Type B pancreatic cell (in vitro differentiated cells): ENCODE data around the gene LMX1B. TPM values are rescaled to one million over a fixed set of nuclear protein-coding genes. Genes with fewer than 3 reads are reported as not detected.

Experiments used
- DNase-seq: peaks from one replicate; pipeline ENCODE4 v3.0.0; 2021; ENCODE audit warnings: mixed read lengths; ENCODE audit not compliant: unreplicated experiment; ENCODE audit errors: extremely low spot score
- H3K27ac Mint-ChIP-seq: 2 replicates; pipeline ENCODE4 v1.8.0; 2021; ENCODE audit warnings: mild to moderate bottlenecking, mixed read lengths
- H3K27me3 Mint-ChIP-seq: 2 replicates; pipeline ENCODE4 v1.8.0; 2021; ENCODE audit warnings: mixed read lengths
- H3K36me3 Mint-ChIP-seq: 2 replicates; pipeline ENCODE4 v1.8.0; 2021; ENCODE audit warnings: mixed read lengths
- H3K4me1 Mint-ChIP-seq: one replicate; pipeline ENCODE4 v1.8.0; 2021; ENCODE audit warnings: mixed read lengths; ENCODE audit not compliant: unreplicated experiment
- H3K4me3 Mint-ChIP-seq: 2 replicates; pipeline ENCODE4 v1.8.0; 2021; ENCODE audit warnings: mild to moderate bottlenecking, mixed read lengths
- H3K9me3 Mint-ChIP-seq: 2 replicates; pipeline ENCODE4 v1.8.0; 2021; ENCODE audit warnings: mixed read lengths
- CTCF ChIP-seq: fragments of 200-600 bp; sonication (generic); conservative IDR thresholded peaks from 2 replicates; pipeline ENCODE4 v1.5.0; 2021; ENCODE audit warnings: antibody characterized with exemption, mild to moderate bottlenecking
- total RNA-seq: library from RNA; stranded (reverse); gene quantifications from 2 replicates; pipeline ENCODE4 v1.2.1, GENCODE V29; 2021; ENCODE audit warnings: low replicate concordance

Gene LMX1B
- total RNA-seq, 1 donor from 2014 or later = 13.6 TPM

GRCh38 chr9:126619361-126620135 is 5.8 kb downstream of the LMX1B start:
- Mint-ChIP-seq H3K27ac (no peak overlapping the region), H3K4me3 (peak overlapping the region; percentile 70), H3K4me1 (peaks cover 31% of the 10 kb centered on the region)

GRCh38 chr9:126620478-126620877 is 6.8 kb downstream of the LMX1B start:
- no peak for DNase-seq
- Mint-ChIP-seq H3K9me3 (no peaks in the 10 kb centered on the region), H3K36me3 (peaks cover 8% of the 10 kb centered on the region), H3K4me3 (peak overlapping the region; percentile 20), H3K4me1 (peaks cover 31% of the 10 kb centered on the region), H3K27ac (no peak overlapping the region), H3K27me3 (peaks cover 96% of the 10 kb centered on the region)
- TF ChIP-seq CTCF = no peak

More at GRCh38 chr9:126619361-126620135, 5.8 kb downstream of the LMX1B start:
- H3K36me3 Mint-ChIP-seq = peaks cover 8% of the 10 kb centered on the region
- H3K27me3 Mint-ChIP-seq = peaks cover 95% of the 10 kb centered on the region
- TF ChIP-seq CTCF = no peak
- H3K9me3 Mint-ChIP-seq = no peaks in the 10 kb centered on the region
- DNase-seq = no peak

GRCh38 chr9:126621061-126621918 is 7.6 kb downstream of the LMX1B start:
- Mint-ChIP-seq H3K27me3 (peaks cover 94% of the 10 kb centered on the region), H3K36me3 (peaks cover 8% of the 10 kb centered on the region), H3K4me3 (peak overlapping the region; percentile 58), H3K4me1 (peaks cover 35% of the 10 kb centered on the region), H3K27ac (no peak overlapping the region), H3K9me3 (no peaks in the 10 kb centered on the region)
- no peak for DNase-seq
- TF ChIP-seq CTCF = no peak

- Mint-ChIP-seq H3K4me1 (peaks cover 31% of the 10 kb centered on the region), H3K27me3 (peaks cover 90% of the 10 kb centered on the region), H3K9me3 (no peaks in the 10 kb centered on the region), H3K36me3 (peaks cover 4% of the 10 kb centered on the region), H3K4me3 (peak overlapping the region; percentile 58), H3K27ac (no peak overlapping the region)
- no peak for DNase-seq
- TF ChIP-seq CTCF = no peak
These were observed 8.4 kb downstream of the LMX1B start for GRCh38 chr9:126621919-126622735.

GRCh38 chr9:126623314-126623666 is 9.6 kb downstream of the LMX1B start:
- Mint-ChIP-seq H3K4me3 (peak overlapping the region; percentile 55), H3K27ac (no peak overlapping the region), H3K4me1 (peaks cover 29% of the 10 kb centered on the region), H3K9me3 (no peaks in the 10 kb centered on the region), H3K27me3 (peaks cover 90% of the 10 kb centered on the region), H3K36me3 (peaks cover 4% of the 10 kb centered on the region)
- DNase-seq = no peak
- TF ChIP-seq CTCF = no peak
